NCI-H510A treated with DMSO at 0.1 percent for 48 hours (cell line): ENCODE measurements around the gene MYADM.

Experiments used
- DNase-seq: peaks from one replicate; lab custom pipeline; 2025; lab: John Stamatoyannopoulos, UW

MYADM gene

GRCh38 chr19:53915000-53915399 lies 47.3 kb downstream of the MYADM start:
- no peak for DNase-seq

GRCh38 chr19:53916004-53916403 lies 48.3 kb downstream of the MYADM start:
- DNase-seq = no peak

GRCh38 chr19:53917356-53917755 lies 49.7 kb downstream of the MYADM start:
- DNase-seq = no peak
